HG02610 (cell line): ENCODE results near the gene TMED4.
A peak's percentile ranks its signal among the peaks of the same experiment; 100 is the strongest.
"Not testable (repeated sequence)": the region's sequence is repeated elsewhere in the genome, so short reads cannot be mapped to it uniquely, and the experiment has no call there.

Experiments used
- ATAC-seq: cut with Tn5 transposase; IDR thresholded peaks from one replicate; pipeline ENCODE4 v1.9.1; 2021; ENCODE audit warnings: mild to moderate bottlenecking, moderate library complexity; ENCODE audit not compliant: unreplicated experiment

TMED4 gene

DNA sequence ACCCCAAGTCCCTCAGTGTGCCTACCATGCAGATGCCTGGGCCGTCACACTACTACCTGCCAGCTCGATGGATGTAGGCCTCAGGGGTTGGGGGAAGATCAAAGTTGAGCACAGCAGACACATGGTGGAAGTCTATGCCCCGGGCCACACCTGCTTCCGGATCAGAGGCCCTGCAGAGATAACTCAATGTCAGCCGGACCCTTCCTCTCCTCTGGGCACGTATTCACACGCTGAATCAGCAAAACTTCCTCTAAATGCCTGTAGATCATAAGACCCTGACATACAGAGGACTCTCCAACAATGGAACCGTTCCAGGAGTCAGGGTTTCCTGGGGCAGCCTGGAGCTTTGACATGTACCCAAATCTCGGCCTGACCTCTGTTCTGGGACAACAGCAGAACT lies 12.1 kb downstream of the TMED4 start:
- no peak for ATAC-seq

DNA sequence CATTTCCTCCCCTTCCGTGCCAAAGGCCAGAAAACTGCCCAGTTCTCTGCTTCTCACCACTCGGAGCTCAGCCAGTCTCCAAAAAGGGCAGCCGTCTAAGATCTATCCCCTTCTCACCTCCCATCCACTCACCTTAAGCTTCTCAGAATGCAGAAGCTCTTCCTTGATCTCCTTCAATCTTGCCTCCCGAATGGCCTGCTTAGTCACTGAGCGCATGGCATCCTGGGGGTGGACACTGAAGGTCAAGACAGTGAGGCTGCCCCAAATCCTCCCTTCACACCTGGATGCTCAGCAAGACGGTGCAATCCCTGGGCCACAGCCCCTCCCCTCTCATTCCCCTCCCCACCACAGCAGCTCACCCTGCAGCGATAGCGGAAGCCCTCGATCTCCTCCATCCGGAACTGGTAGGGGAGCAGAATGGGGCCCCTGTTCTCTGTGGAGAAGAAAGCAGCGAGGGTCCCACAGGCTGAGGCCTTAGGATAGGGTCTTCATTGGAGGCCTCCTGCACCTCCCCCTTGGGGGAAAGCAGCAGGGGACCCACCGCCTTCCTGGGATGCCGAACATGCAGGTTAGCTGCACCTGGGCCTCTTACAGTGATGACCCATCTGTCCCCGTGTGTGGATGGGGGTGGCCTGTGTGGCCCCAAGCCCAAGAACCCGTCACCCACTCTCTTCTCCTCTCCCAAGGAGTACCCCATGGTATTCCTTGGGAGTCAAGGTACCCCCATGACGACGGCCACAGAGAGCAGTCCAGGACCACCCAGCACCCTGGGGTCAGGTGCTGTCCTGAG lies 13.1 kb downstream of the TMED4 start:
- no peak for ATAC-seq

DNA sequence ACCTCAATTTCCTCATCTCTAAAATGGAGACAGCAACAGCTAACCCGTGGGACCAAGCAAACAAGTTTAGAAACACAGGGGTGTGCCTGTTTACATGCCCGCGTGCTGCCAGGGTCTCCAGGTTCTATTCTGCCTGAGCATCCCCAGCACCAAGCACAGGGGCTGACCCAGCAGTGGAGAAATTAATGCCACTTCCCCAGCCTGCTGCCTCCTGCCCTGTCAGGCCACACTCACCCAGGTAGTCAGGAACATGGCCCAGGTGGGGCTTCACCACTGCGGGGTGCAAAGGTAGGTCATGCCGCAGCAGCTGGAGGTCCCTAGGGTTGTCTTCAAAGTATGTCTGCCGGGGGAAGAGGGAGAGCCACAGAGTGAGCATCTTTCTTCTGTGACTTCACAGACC lies 14.1 kb downstream of the TMED4 start:
- ATAC-seq, result no peak

DNA sequence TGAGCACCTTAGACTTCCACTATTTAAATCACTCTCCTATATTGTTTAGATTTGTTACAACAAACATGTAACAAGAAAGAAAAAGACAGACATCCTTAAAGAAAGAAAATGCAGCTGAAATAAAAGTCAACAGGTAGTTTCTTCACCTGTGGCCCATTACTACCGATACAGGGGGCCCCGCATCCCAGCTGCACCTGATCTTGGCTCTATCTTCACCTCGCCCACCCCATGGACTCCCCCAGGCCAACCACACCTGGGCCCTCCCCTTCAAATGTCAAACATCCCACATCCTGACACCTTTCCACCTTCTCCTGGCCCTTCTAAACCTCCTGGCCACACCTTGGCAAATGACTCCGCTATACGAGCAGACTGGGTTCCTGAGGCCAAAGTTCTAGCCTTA lies 15.4 kb downstream of the TMED4 start:
- no peak for ATAC-seq

DNA sequence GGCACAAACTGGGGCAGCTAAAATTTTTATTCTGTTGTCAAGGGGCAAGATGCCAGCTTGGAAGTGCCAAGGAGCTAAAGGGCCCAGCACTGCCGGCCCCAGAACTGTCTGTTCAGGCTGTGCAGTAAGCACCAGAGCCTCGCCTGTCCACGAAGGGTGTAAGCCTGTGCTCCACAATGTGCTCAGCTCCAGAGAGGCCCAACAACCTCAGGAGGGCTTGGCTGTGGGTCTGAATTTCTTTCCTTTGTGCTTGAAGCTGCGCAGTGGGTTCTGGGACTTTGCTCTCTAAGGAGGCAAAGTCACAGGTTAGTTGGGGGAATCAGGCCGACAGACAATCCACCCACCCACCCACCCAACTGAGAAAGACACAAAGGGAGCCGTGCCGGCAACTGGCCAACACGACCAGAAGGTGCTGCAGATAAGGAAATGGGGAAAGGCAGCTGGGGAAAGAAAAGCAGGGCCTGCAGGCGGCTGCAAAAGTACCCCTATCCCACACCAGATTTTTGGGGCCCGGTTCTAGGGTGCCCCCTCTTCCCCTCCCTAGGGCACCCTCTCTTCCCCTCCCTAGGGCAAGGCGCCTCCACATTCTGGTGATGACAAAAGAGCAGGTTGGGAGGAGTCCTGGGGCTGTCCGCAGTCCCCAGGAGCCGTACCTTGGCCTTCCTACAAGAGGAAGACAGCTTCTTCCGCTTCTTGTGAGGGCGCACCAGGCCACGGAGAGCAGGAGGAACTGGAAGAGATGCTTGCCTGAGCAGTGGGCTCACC lies 16.1 kb downstream of the TMED4 start:
- ATAC-seq, result no peak

GRCh38 chr7:44565097-44565794 lies 16.8 kb downstream of the TMED4 start:
- ATAC-seq, result peak; percentile 67

DNA sequence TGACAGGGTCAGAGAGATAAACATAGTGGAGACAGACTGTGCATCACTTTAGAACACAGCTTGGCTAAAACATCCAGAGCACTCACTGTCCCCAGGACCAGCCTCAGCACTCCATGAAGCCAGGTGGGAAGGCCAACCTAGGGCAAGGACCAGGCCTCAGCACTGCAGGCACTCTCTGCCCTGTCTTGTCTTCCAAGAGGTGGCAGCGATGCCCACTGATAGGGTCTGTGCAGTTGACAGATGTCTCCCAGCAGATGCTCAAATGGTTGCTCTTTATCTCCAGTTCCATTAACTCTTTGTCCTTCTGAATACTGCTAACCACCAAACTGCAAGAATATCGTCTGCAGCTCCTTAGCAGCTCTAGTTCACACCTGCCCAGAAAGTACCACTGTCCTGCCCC lies 17.4 kb downstream of the TMED4 start:
- no peak for ATAC-seq

GRCh38 chr7:44563171-44563679 lies 18.8 kb downstream of the TMED4 start:
- ATAC-seq, result no peak

- ATAC-seq, result not testable (repeated sequence)
Observed at GRCh38 chr7:44562622-44562962, 19.4 kb downstream of the TMED4 start.

- ATAC-seq, result no peak
Observed at GRCh38 chr7:44561962-44562621, 19.9 kb downstream of the TMED4 start.

- ATAC-seq, result no peak
Observed at GRCh38 chr7:44561481-44561880, 20.6 kb downstream of the TMED4 start.

- no peak for ATAC-seq
Observed at GRCh38 chr7:44559485-44559884, 22.5 kb downstream of the TMED4 start.

- no peak for ATAC-seq
Observed at GRCh38 chr7:44557485-44557884, 24.5 kb downstream of the TMED4 start.

DNA sequence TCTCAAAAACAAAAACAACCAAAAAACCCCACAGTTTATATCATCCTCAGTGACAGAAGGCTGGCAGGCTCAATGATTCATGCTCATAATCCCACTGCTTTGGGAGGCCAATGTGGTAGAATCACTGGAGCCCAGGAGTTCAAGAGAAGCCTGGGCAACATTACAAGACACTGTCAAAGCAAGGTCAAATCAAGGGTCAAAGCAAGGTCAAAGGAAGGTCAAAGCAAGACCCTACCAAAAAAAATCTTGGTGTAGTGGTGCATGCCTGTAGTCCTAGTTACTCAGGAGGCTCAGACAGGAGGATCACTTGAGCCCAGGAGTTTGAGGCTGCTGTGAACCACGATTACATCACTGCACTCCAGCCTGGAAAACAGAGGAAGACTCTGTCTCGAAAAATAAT lies 26.7 kb downstream of the TMED4 start:
- no peak for ATAC-seq

- not testable (repeated sequence) for ATAC-seq
Observed at GRCh38 chr7:44552473-44553005, 29.5 kb downstream of the TMED4 start.

- ATAC-seq, result no peak
Observed at GRCh38 chr7:44549457-44549856, 32.6 kb downstream of the TMED4 start.

- no peak for ATAC-seq
Observed at GRCh38 chr7:44548893-44549292, 33.1 kb downstream of the TMED4 start.

- no peak for ATAC-seq
Observed at GRCh38 chr7:44547536-44548231, 34.3 kb downstream of the TMED4 start.

- ATAC-seq, result no peak
Observed at GRCh38 chr7:44541876-44542610, 40.0 kb downstream of the TMED4 start.
